PFSK-1 (cell line): ENCODE results near the gene SAP30L.

Experiments used
- POLR2AphosphoS5 ChIP-seq: IDR thresholded peaks from 2 replicates; pipeline ENCODE4 v1.6.1; 2012; ENCODE audit warnings: low read depth, mild to moderate bottlenecking, control low read depth, low read length, moderate library complexity
- SIN3A ChIP-seq: IDR thresholded peaks from 2 replicates; pipeline ENCODE4 v1.6.1; 2012; ENCODE audit warnings: mild to moderate bottlenecking, low read length, moderate library complexity, borderline replicate concordance; ENCODE audit not compliant: insufficient read depth
- TAF1 ChIP-seq: IDR thresholded peaks from 2 replicates; pipeline ENCODE4 v1.6.1; 2012; ENCODE audit warnings: low read length, control low read depth, borderline replicate concordance; ENCODE audit not compliant: insufficient read depth
- TF ChIP-seq, protein P1 (sequence below), 2 experiments: IDR thresholded peaks; 2 replicates each; pipeline versions ENCODE4 v1.6.1 to v1.8.0; 2011 to 2012; ENCODE audit warnings: low read depth in 2 of 2, low read length in 2 of 2, control low read depth in 1 of 2, inconsistent platforms in 1 of 2, mild to moderate bottlenecking in 1 of 2, moderate library complexity in 1 of 2; ENCODE audit not compliant: insufficient read depth in 1 of 2

DNA sequence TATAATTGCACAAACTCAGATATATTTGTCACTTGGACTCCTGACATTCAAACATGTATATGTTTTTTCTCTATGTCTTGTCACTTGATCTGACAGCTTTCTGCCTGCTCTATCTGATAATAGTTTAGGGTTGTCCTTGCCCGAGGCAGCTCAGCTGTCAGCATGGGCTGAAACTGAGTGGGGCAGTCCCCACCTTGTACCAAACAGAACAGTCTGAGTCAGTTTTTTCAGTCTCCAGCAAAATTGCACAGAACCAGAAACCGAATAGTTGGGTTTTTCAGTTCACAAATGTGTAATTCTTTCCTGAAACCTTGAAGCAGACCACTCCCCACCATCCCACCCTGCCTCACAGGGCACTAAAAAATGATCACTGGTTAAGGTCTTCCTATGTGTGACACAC lies 41.7 kb downstream of the SAP30L start:
- no peak for TF ChIP-seq POLR2AphosphoS5
- TF ChIP-seq SIN3A, result no peak
- TF ChIP-seq, protein P1, sequence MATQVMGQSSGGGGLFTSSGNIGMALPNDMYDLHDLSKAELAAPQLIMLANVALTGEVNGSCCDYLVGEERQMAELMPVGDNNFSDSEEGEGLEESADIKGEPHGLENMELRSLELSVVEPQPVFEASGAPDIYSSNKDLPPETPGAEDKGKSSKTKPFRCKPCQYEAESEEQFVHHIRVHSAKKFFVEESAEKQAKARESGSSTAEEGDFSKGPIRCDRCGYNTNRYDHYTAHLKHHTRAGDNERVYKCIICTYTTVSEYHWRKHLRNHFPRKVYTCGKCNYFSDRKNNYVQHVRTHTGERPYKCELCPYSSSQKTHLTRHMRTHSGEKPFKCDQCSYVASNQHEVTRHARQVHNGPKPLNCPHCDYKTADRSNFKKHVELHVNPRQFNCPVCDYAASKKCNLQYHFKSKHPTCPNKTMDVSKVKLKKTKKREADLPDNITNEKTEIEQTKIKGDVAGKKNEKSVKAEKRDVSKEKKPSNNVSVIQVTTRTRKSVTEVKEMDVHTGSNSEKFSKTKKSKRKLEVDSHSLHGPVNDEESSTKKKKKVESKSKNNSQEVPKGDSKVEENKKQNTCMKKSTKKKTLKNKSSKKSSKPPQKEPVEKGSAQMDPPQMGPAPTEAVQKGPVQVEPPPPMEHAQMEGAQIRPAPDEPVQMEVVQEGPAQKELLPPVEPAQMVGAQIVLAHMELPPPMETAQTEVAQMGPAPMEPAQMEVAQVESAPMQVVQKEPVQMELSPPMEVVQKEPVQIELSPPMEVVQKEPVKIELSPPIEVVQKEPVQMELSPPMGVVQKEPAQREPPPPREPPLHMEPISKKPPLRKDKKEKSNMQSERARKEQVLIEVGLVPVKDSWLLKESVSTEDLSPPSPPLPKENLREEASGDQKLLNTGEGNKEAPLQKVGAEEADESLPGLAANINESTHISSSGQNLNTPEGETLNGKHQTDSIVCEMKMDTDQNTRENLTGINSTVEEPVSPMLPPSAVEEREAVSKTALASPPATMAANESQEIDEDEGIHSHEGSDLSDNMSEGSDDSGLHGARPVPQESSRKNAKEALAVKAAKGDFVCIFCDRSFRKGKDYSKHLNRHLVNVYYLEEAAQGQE (IDR thresholded peaks at IDR 0.05; ENCODE audit: insufficient read depth in 1 of 2, low read depth in 2 of 2, low read length in 2 of 2), result no peak
- TF ChIP-seq TAF1, result no peak
